GM12891 (cell line): ENCODE measurements around the gene PDZRN4.

Source experiments
- PAX5 ChIP-seq: IDR thresholded peaks from 2 replicates; pipeline ENCODE4 v1.6.1; 2011; ENCODE audit warnings: low read length, moderate library complexity, mild to moderate bottlenecking; ENCODE audit not compliant: insufficient read depth, severe bottlenecking
- POLR2A ChIP-seq: IDR thresholded peaks from 2 replicates; pipeline ENCODE4 v1.6.1; 2011; ENCODE audit warnings: low read depth, low read length, control low read depth
- POLR2AphosphoS5 ChIP-seq: IDR thresholded peaks from 2 replicates; pipeline ENCODE4 v1.6.1; 2011; ENCODE audit warnings: low read depth, low read length, control low read depth
- TAF1 ChIP-seq: IDR thresholded peaks from 2 replicates; pipeline ENCODE4 v1.6.1; 2011; ENCODE audit warnings: low read depth, low read length, control low read depth

- no peak for TF ChIP-seq POLR2A
- TF ChIP-seq TAF1 = no peak
- TF ChIP-seq POLR2AphosphoS5 = no peak
- no peak for TF ChIP-seq PAX5
Observed at GRCh38 chr12:41223600-41223999, 35.5 kb downstream of the PDZRN4 start.
